Osteoblast (primary cell): ENCODE data around the gene C1QL2. TPM values are rescaled to one million over a fixed set of nuclear protein-coding genes. Genes with fewer than 3 reads are reported as not detected.

Experiments
- DNase-seq: peaks from one replicate; pipeline ENCODE4 v3.0.0; 2011; ENCODE audit warnings: low spot score, mixed read lengths; ENCODE audit not compliant: insufficient read length; ENCODE audit errors: missing footprints
- H2AFZ ChIP-seq: 2 replicates; pipeline ENCODE4 v1.6.0; 2011; ENCODE audit warnings: mild to moderate bottlenecking, low read length
- H3K27ac ChIP-seq: 2 replicates; pipeline ENCODE4 v1.5.1; 2011; ENCODE audit warnings: mild to moderate bottlenecking, low read depth, low read length, moderate library complexity
- H3K27me3 ChIP-seq: 2 replicates; pipeline ENCODE4 v1.6.0; 2012; ENCODE audit warnings: mild to moderate bottlenecking, control low read depth, inconsistent platforms, low read length, moderate library complexity; ENCODE audit not compliant: insufficient read depth
- H3K36me3 ChIP-seq: 2 replicates; pipeline ENCODE4 v1.5.1; 2011; ENCODE audit warnings: mild to moderate bottlenecking, low read length, control low read depth, moderate library complexity; ENCODE audit not compliant: insufficient read depth
- H3K4me1 ChIP-seq: 2 replicates; pipeline ENCODE4 v1.5.1; 2011; ENCODE audit warnings: mild to moderate bottlenecking, low read length, control low read depth, moderate library complexity; ENCODE audit not compliant: insufficient read depth
- H3K4me2 ChIP-seq: 2 replicates; pipeline ENCODE4 v1.6.0; 2011; ENCODE audit warnings: mild to moderate bottlenecking, low read length; ENCODE audit not compliant: insufficient read depth
- H3K4me3 ChIP-seq: fragments of 200-600 bp; sonication (generic); 3 replicates; pipeline ENCODE4 v1.5.1; 2012; ENCODE audit warnings: mild to moderate bottlenecking, low read length, inconsistent platforms; ENCODE audit not compliant: insufficient read depth
- H3K79me2 ChIP-seq: 2 replicates; pipeline ENCODE4 v1.6.0; 2012; ENCODE audit warnings: mild to moderate bottlenecking, low read length, control low read depth, inconsistent platforms; ENCODE audit not compliant: insufficient read depth
- H3K9me3 ChIP-seq: 2 replicates; pipeline ENCODE4 v1.5.1; 2011; ENCODE audit warnings: low read depth, low read length, control low read depth
- H4K20me1 ChIP-seq: 2 replicates; pipeline ENCODE4 v1.6.0; 2012; ENCODE audit warnings: mild to moderate bottlenecking, low read length, control low read depth; ENCODE audit not compliant: insufficient read depth
- CTCF ChIP-seq: IDR thresholded peaks from 2 replicates; pipeline ENCODE4 v1.5.1; 2011; ENCODE audit warnings: mild to moderate bottlenecking, low read depth, low read length, moderate library complexity; ENCODE audit errors: extremely low read depth
- total RNA-seq: library from RNA; depleted of rRNA; stranded (reverse); fragments of >200 nt; gene quantifications from 2 replicates; pipeline ENCODE4 v1.2.3, GENCODE V29; 2012

Gene C1QL2
- total RNA-seq, 1 donor, result not detected

- no peak for TF ChIP-seq CTCF
Observed at GRCh38 chr2:119156891-119157773, 1.4 kb downstream of the C1QL2 start.

GRCh38 chr2:119156105-119156890 is 2.3 kb downstream of the C1QL2 start:
- peak; percentile 83 for DNase-seq
- no peaks in the 10 kb centered on the region for H3K9me3 ChIP-seq
- no peak overlapping the region for H3K4me3 ChIP-seq
- no peaks in the 10 kb centered on the region for H3K79me2 ChIP-seq
- no peak overlapping the region for H3K4me2 ChIP-seq
- H3K27ac ChIP-seq, result no peak overlapping the region
- no peak overlapping the region for H2AFZ ChIP-seq
- TF ChIP-seq CTCF, result no peak
- H3K4me1 ChIP-seq, result no peaks in the 10 kb centered on the region
- H4K20me1 ChIP-seq, result no peaks in the 10 kb centered on the region
- H3K36me3 ChIP-seq, result no peaks in the 10 kb centered on the region
- H3K27me3 ChIP-seq, result peaks cover 63% of the 10 kb centered on the region

More at GRCh38 chr2:119156891-119157773, 1.4 kb downstream of the C1QL2 start:
- H3K36me3 ChIP-seq, result no peaks in the 10 kb centered on the region
- H3K4me3 ChIP-seq, result no peak overlapping the region
- no peak overlapping the region for H3K27ac ChIP-seq
- H2AFZ ChIP-seq, result no peak overlapping the region
- no peak for DNase-seq
- peaks cover 63% of the 10 kb centered on the region for H3K27me3 ChIP-seq
- H3K4me2 ChIP-seq, result no peak overlapping the region
- H3K4me1 ChIP-seq, result no peaks in the 10 kb centered on the region
- no peaks in the 10 kb centered on the region for H4K20me1 ChIP-seq
- no peaks in the 10 kb centered on the region for H3K9me3 ChIP-seq
- H3K79me2 ChIP-seq, result no peaks in the 10 kb centered on the region

- no peak for DNase-seq
- Histone ChIP-seq H3K27ac (no peak overlapping the region), H2AFZ (no peak overlapping the region), H3K27me3 (peaks cover 61% of the 10 kb centered on the region), H3K36me3 (no peaks in the 10 kb centered on the region), H4K20me1 (no peaks in the 10 kb centered on the region), H3K4me2 (no peak overlapping the region), H3K4me3 (no peak overlapping the region), H3K4me1 (no peaks in the 10 kb centered on the region), H3K9me3 (no peaks in the 10 kb centered on the region), H3K79me2 (no peaks in the 10 kb centered on the region)
- no peak for TF ChIP-seq CTCF
Observed at GRCh38 chr2:119155633-119156032, 2.9 kb downstream of the C1QL2 start.

GRCh38 chr2:119154076-119154475 is 4.5 kb downstream of the C1QL2 start:
- H3K79me2 ChIP-seq, result no peaks in the 10 kb centered on the region
- no peak for TF ChIP-seq CTCF
- H4K20me1 ChIP-seq, result no peaks in the 10 kb centered on the region
- H3K4me3 ChIP-seq, result no peak overlapping the region
- H3K27me3 ChIP-seq, result peaks cover 47% of the 10 kb centered on the region
- H3K4me2 ChIP-seq, result no peak overlapping the region
- no peaks in the 10 kb centered on the region for H3K9me3 ChIP-seq
- H2AFZ ChIP-seq, result no peak overlapping the region
- no peaks in the 10 kb centered on the region for H3K36me3 ChIP-seq
- H3K27ac ChIP-seq, result no peak overlapping the region
- DNase-seq, result no peak
- H3K4me1 ChIP-seq, result no peaks in the 10 kb centered on the region
